ENCODE data around the gene CD4. TPM values are rescaled to one million over a fixed set of nuclear protein-coding genes. Genes with fewer than 3 reads are reported as not detected.
"Not testable (repeated sequence)": the region's sequence is repeated elsewhere in the genome, so short reads cannot be mapped to it uniquely, and the experiment has no call there.

Gene CD4
- total RNA-seq, 1 donor from 2014 or later: 31.3 TPM

DNA sequence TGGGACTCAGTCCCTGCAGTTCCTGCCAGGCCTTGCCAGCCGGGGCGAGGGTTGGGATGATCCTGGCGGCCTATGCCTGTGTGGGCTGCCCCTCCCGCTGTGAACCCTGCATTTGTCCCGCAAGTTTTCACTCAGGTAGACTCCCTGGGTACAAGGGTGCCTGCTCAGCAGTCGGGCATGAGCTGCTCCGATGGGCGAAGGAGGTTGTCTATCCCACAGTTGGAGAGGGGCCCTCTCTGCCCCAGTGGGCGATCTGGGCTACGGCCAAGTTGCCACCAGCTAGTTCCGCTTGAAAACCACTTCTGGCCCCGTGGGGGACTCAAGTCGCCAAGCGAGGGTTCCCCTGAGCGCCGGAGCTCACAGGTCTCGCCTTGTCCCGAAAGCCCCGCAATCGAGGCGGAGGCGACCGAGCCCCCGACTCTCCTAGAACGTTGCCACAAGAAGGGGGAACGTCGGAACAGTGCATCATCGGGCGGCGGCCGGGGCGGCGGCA is 77.6 kb downstream of the CD4 start:
- no peak for DNase-seq (ENCODE audit: low spot score)

DNA sequence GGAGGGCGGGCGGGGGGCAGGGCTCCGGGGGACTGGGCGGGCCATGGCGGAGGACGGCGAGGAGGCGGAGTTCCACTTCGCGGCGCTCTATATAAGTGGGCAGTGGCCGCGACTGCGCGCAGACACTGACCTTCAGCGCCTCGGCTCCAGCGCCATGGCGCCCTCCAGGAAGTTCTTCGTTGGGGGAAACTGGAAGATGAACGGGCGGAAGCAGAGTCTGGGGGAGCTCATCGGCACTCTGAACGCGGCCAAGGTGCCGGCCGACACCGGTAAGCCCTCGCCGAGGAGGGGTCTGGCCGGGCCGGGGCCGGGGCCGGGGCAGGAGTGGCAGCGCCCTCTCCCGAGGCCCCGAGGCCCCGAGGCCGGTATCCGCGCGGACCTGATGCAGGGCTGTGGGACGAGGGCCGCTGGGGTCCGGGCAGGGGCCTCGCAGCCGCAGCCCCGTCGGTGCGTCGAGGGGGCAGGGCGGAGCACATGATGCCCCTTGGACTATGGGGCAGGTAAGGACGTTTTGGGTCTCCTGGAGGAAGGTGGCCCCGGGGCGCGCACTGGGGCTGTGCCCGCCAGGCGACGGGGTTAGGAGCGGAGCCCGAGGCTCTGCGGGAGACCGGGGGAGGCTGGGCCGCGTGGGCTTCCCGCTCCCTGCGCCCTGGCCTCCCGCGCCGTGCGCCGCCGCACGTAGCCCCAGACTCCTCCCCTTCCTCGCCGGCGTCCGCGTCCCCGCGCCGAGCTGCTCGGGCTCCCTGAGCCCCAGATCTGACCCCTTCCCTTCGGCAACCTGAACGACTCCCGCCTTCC is 78.3 kb downstream of the CD4 start, which contains the start of gene TPI1:
TSS of gene TPI1 (plus strand) at position 119 of the 798 bp plus-strand sequence. CDS start at position 155, 36 bp downstream.
- DNase-seq (ENCODE audit: low spot score): peak; percentile 96

- DNase-seq (ENCODE audit: low spot score): no peak
These were observed 79.1 kb downstream of the CD4 start for GRCh38 chr12:6868211-6869048.

DNA sequence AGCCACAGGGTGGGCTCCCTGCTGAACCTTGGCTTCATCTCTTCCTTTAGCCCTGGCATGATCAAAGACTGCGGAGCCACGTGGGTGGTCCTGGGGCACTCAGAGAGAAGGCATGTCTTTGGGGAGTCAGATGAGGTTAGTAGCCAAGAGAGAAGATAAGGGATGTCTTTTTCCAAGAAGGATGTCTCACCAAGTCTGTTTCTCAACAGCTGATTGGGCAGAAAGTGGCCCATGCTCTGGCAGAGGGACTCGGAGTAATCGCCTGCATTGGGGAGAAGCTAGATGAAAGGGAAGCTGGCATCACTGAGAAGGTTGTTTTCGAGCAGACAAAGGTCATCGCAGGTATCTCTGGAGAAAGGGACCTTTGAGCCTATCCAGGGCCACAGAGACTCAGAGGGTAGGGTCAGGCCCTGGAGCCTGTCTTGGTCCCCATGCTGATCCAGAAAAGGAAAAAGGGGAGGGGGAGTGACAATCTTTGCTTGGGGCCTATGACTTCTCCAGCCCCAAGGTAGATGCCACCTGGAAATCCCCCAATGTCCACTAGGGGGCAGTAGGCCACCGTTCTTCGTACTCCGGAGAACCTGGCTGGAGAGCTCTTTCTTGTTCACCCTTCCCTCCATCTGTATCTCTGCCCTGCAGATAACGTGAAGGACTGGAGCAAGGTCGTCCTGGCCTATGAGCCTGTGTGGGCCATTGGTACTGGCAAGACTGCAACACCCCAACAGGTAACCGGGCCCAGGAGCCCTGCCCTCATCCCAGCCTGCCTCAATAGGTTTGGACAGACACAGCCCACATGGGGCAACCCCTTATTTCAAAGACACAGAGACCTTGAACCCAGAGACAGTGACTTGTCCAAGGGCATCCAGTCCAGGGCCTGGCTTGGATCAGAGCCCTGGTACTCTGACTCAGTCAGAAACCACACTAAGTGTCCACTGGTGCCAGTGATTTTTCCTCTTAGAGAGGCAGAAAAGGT is 80.0 kb downstream of the CD4 start:
- DNase-seq (ENCODE audit: low spot score): no peak

DNA sequence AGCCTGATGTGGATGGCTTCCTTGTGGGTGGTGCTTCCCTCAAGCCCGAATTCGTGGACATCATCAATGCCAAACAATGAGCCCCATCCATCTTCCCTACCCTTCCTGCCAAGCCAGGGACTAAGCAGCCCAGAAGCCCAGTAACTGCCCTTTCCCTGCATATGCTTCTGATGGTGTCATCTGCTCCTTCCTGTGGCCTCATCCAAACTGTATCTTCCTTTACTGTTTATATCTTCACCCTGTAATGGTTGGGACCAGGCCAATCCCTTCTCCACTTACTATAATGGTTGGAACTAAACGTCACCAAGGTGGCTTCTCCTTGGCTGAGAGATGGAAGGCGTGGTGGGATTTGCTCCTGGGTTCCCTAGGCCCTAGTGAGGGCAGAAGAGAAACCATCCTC is 81.0 kb downstream of the CD4 start:
- DNase-seq (ENCODE audit: low spot score): not testable (repeated sequence)

Other genes with a start within 250 kb of the CD4 start
- 22.5 TPM for gene IFFO1, start 233.5 kb upstream of the CD4 start, total RNA-seq
- 56.0 TPM for gene NOP2, start 221.2 kb upstream of the CD4 start, total RNA-seq
- gene CHD4, start 182.1 kb upstream of the CD4 start, total RNA-seq: 218 TPM
- gene LPAR5, start 153.6 kb upstream of the CD4 start, total RNA-seq: 2.5 TPM
- 2.5 TPM for gene ACRBP, start 142.1 kb upstream of the CD4 start, total RNA-seq
- gene ING4, start 126.4 kb upstream of the CD4 start, total RNA-seq: 16.7 TPM
- 39.3 TPM for gene ZNF384, start 100.2 kb upstream of the CD4 start, total RNA-seq
- 0.16 TPM for gene PIANP, start 88.7 kb upstream of the CD4 start, total RNA-seq
- 57.5 TPM for gene COPS7A, start 65.5 kb upstream of the CD4 start, total RNA-seq
- gene MLF2, start 36.4 kb upstream of the CD4 start, total RNA-seq: 145 TPM
- 161 TPM for gene PTMS, start 23.2 kb upstream of the CD4 start, total RNA-seq
- gene LAG3, start 17.0 kb upstream of the CD4 start, total RNA-seq: 1.3 TPM
- gene GPR162, start 32.3 kb downstream of the CD4 start, total RNA-seq: 7.0 TPM
- gene P3H3, start 38.9 kb downstream of the CD4 start, total RNA-seq: 11.1 TPM
- 1.2 TPM for gene GNB3, start 51.4 kb downstream of the CD4 start, total RNA-seq
- 0.16 TPM for gene CDCA3, start 61.8 kb downstream of the CD4 start, total RNA-seq
- 74.8 TPM for gene USP5, start 62.6 kb downstream of the CD4 start, total RNA-seq
- 383 TPM for gene TPI1, start 78.0 kb downstream of the CD4 start, total RNA-seq
- gene SPSB2, start 83.8 kb downstream of the CD4 start, total RNA-seq: 4.6 TPM
- 4.2 TPM for gene LRRC23, start 115.3 kb downstream of the CD4 start, total RNA-seq
- 5.3 TPM for gene ENO2, start 125.1 kb downstream of the CD4 start, total RNA-seq
- gene ATN1, start 138.4 kb downstream of the CD4 start, total RNA-seq: 148 TPM
- not detected for gene RNU7-1, start 154.3 kb downstream of the CD4 start, total RNA-seq
- gene C12orf57, start 154.5 kb downstream of the CD4 start, total RNA-seq: 125 TPM
- 47.2 TPM for gene PTPN6, start 161.8 kb downstream of the CD4 start, total RNA-seq
- 143 TPM for gene PHB2, start 181.1 kb downstream of the CD4 start, total RNA-seq
- 44.3 TPM for gene EMG1, start 181.4 kb downstream of the CD4 start, total RNA-seq
- 60.1 TPM for gene LPCAT3, start 228.9 kb downstream of the CD4 start, total RNA-seq